Trophoblast cell (in vitro differentiated cells and primary cell): ENCODE results near the gene CTSZ.
"Not testable (repeated sequence)": the region's sequence is repeated elsewhere in the genome, so short reads cannot be mapped to it uniquely, and the experiment has no call there.

Experiments
- DNase-seq, 2 donors: peaks; one replicate each; pipeline ENCODE4 v3.0.0-alpha.2; 2016
- H2AFZ ChIP-seq: 2 replicates; pipeline ENCODE4 v1.6.1; 2013; ENCODE audit warnings: low read length, moderate library complexity, mild to moderate bottlenecking; ENCODE audit not compliant: insufficient read depth, poor library complexity
- H2AK5ac ChIP-seq: 2 replicates; pipeline ENCODE4 v1.6.1; 2013; ENCODE audit warnings: mild to moderate bottlenecking, low read length
- H2BK120ac ChIP-seq: 2 replicates; pipeline ENCODE4 v1.6.1; 2013; ENCODE audit warnings: low read length, mild to moderate bottlenecking, moderate library complexity; ENCODE audit not compliant: insufficient read depth, poor library complexity
- H2BK12ac ChIP-seq: 2 replicates; pipeline ENCODE4 v1.6.1; 2013; ENCODE audit warnings: mild to moderate bottlenecking, low read length, moderate library complexity
- H2BK5ac ChIP-seq: 2 replicates; pipeline ENCODE4 v1.6.1; 2013; ENCODE audit warnings: low read length, low read depth, moderate library complexity, mild to moderate bottlenecking; ENCODE audit not compliant: poor library complexity
- H3K14ac ChIP-seq: 2 replicates; pipeline ENCODE4 v1.6.1; 2013; ENCODE audit warnings: mild to moderate bottlenecking, low read length
- H3K18ac ChIP-seq: 2 replicates; pipeline ENCODE4 v1.6.1; 2013; ENCODE audit warnings: mild to moderate bottlenecking, low read length
- H3K23ac ChIP-seq: 2 replicates; pipeline ENCODE4 v1.6.1; 2013; ENCODE audit warnings: low read length
- H3K27ac ChIP-seq: 2 replicates; pipeline ENCODE4 v1.5.1; 2013; ENCODE audit warnings: low read depth, mild to moderate bottlenecking, inconsistent platforms, low read length, moderate library complexity
- H3K27me3 ChIP-seq: 2 replicates; pipeline ENCODE4 v1.6.1; 2013; ENCODE audit warnings: inconsistent platforms, mild to moderate bottlenecking, low read length, moderate library complexity; ENCODE audit not compliant: insufficient read depth
- H3K36me3 ChIP-seq, 2 experiments: 1 replicate in 1 of 2; 2 replicates in 1 of 2; pipeline ENCODE4 v1.6.1; 2013; ENCODE audit warnings: low read length in 2 of 2, mild to moderate bottlenecking in 2 of 2, moderate library complexity in 1 of 2; ENCODE audit not compliant: insufficient read depth in 2 of 2, control insufficient read depth in 1 of 2
- H3K4ac ChIP-seq: 2 replicates; pipeline ENCODE4 v1.6.1; 2013; ENCODE audit warnings: low read depth, mild to moderate bottlenecking, low read length, moderate library complexity
- H3K4me1 ChIP-seq, 2 experiments: 1 replicate in 1 of 2; 2 replicates in 1 of 2; pipeline ENCODE4 v1.6.1; 2013; ENCODE audit warnings: low read length in 2 of 2, mild to moderate bottlenecking in 2 of 2, moderate library complexity in 1 of 2; ENCODE audit not compliant: insufficient read depth in 2 of 2, control insufficient read depth in 1 of 2
- H3K4me2 ChIP-seq: 2 replicates; pipeline ENCODE4 v1.6.1; 2013; ENCODE audit warnings: inconsistent platforms, mild to moderate bottlenecking, low read length, moderate library complexity
- H3K4me3 ChIP-seq: 2 replicates; pipeline ENCODE4 v1.5.1; 2013; ENCODE audit warnings: mild to moderate bottlenecking, low read depth, low read length, inconsistent platforms
- H3K79me1 ChIP-seq: one replicate; pipeline ENCODE4 v1.6.1; 2013; ENCODE audit warnings: low read length
- H3K79me2 ChIP-seq: 2 replicates; pipeline ENCODE4 v1.6.1; 2013; ENCODE audit warnings: low read length, mild to moderate bottlenecking; ENCODE audit not compliant: control insufficient read depth, insufficient read depth, poor library complexity
- H3K9ac ChIP-seq: 2 replicates; pipeline ENCODE4 v1.6.1; 2013; ENCODE audit warnings: mild to moderate bottlenecking, low read length
- H3K9me3 ChIP-seq: 2 replicates; pipeline ENCODE4 v1.6.1; 2013; ENCODE audit warnings: low read depth, mild to moderate bottlenecking, control low read depth, inconsistent platforms, low read length; ENCODE audit not compliant: insufficient read depth
- H4K12ac ChIP-seq: 2 replicates; pipeline ENCODE4 v1.6.1; 2013; ENCODE audit warnings: low read depth, mild to moderate bottlenecking, low read length, moderate library complexity
- H4K8ac ChIP-seq: 2 replicates; pipeline ENCODE4 v1.6.1; 2013; ENCODE audit warnings: low read depth, mild to moderate bottlenecking, low read length, moderate library complexity
- H4K91ac ChIP-seq: one replicate; pipeline ENCODE4 v1.6.1; 2013; ENCODE audit warnings: low read depth, mild to moderate bottlenecking, low read length, moderate library complexity
- WGBS: extraction: QIAGEN DNeasy Blood & Tissue Kit; methylation state at CpG from one replicate; pipeline ENCODE4 v1.1.7; 2013; ENCODE audit warnings: missing lambda C conversion rate; ENCODE audit not compliant: insufficient read length, insufficient coverage; ENCODE audit errors: extremely low coverage; 5-methylcytosine and 5-hydroxymethylcytosine counted together

CTSZ gene

DNA sequence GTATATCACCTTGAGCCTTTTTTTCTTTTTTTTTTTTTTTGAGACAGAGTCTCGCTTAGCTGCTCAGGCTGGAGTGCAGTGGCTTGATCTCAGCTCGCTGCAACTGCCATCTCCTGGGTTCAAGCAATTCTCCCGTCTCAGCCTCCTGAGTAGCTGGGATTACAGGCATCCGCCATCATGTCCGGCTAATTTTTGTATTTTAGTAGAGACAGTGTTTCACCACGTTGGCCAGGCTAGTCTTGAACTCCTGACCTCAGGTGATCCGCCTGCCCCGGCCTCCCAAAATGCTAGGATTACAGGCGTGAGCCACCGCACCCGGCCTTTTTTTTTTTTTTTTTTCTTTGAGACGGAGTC, 24.0 kb downstream of the CTSZ start:
- H3K79me1 ChIP-seq, H3K4me2 ChIP-seq, H4K8ac ChIP-seq, H3K27me3 ChIP-seq, H3K9ac ChIP-seq, H3K23ac ChIP-seq, H3K4ac ChIP-seq, H4K91ac ChIP-seq, H3K79me2 ChIP-seq, H2AFZ ChIP-seq, H3K18ac ChIP-seq, H3K27ac ChIP-seq, H3K4me3 ChIP-seq, H4K12ac ChIP-seq, H2AK5ac ChIP-seq, H2BK120ac ChIP-seq, H3K14ac ChIP-seq, H3K9me3 ChIP-seq, H3K36me3 ChIP-seq, DNase-seq, H2BK12ac ChIP-seq, H2BK5ac ChIP-seq: not testable (repeated sequence)
- H3K4me1 ChIP-seq, result peaks cover 6 to 13% of the 10 kb centered on the region in 2 experiments
- no CpG with 5 or more reads among the region's 12 CpGs for WGBS

DNA sequence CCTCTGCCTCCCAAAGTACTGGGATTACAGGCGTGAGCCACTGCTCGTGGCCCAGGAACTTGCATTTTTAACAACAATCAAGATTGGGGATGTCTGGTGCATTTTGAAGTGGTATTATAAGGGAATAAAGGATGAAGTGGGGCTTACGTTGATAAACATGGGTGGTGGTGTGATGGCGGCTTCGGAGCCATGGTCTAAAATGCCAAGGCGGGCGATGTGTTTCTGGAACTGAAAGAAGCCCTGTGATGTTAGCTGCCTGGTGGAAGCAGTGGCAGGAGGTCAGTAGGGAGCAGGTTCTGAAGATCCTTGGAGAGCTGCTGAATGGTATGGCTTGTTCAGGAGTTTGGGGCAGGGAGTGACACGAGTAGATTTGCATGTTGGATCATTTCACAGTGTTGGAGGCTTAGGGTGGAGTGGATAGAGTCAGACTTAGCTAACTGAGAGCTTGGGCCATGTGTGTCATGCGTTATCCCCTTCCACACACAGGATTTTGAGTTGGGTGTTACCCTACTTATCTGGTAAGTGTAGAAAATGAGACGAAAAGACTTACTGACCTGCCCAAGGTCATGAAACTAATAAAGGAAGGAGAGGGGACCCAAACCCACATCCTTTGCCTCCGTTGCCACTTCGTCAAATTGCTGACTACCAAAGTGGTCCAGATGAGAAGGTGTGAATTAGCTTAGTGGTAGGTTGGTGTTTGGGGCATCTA, 24.5 kb downstream of the CTSZ start:
- no peak overlapping the region for H3K23ac ChIP-seq
- H3K4me3 ChIP-seq, result no peak overlapping the region
- no peak overlapping the region for H2AK5ac ChIP-seq
- no peak overlapping the region for H3K18ac ChIP-seq
- H3K4ac ChIP-seq, result no peak overlapping the region
- H3K79me2 ChIP-seq, result peaks cover 6% of the 10 kb centered on the region
- H3K14ac ChIP-seq, result no peak overlapping the region
- H3K79me1 ChIP-seq, result peaks cover 9% of the 10 kb centered on the region
- no peak overlapping the region for H2BK12ac ChIP-seq
- H2BK5ac ChIP-seq, result no peak overlapping the region
- peaks cover 6 to 13% of the 10 kb centered on the region in 2 experiments for H3K4me1 ChIP-seq
- no peak overlapping the region for H2AFZ ChIP-seq
- no peak overlapping the region for H3K9ac ChIP-seq
- no peaks in the 10 kb centered on the region for H3K27me3 ChIP-seq
- peaks cover 2% of the 10 kb centered on the region for H3K9me3 ChIP-seq
- H4K8ac ChIP-seq, result no peak overlapping the region
- H4K12ac ChIP-seq, result no peak overlapping the region
- H4K91ac ChIP-seq, result no peak overlapping the region
- no peak overlapping the region for H2BK120ac ChIP-seq
- no peak overlapping the region for H3K27ac ChIP-seq
- no peak for DNase-seq
- 100% methylated on average over 1 of the region's 12 CpGs for WGBS
- H3K36me3 ChIP-seq, result peaks cover 3% of the 10 kb centered on the region in 2 experiments
- peak overlapping the region; percentile 11 for H3K4me2 ChIP-seq

DNA sequence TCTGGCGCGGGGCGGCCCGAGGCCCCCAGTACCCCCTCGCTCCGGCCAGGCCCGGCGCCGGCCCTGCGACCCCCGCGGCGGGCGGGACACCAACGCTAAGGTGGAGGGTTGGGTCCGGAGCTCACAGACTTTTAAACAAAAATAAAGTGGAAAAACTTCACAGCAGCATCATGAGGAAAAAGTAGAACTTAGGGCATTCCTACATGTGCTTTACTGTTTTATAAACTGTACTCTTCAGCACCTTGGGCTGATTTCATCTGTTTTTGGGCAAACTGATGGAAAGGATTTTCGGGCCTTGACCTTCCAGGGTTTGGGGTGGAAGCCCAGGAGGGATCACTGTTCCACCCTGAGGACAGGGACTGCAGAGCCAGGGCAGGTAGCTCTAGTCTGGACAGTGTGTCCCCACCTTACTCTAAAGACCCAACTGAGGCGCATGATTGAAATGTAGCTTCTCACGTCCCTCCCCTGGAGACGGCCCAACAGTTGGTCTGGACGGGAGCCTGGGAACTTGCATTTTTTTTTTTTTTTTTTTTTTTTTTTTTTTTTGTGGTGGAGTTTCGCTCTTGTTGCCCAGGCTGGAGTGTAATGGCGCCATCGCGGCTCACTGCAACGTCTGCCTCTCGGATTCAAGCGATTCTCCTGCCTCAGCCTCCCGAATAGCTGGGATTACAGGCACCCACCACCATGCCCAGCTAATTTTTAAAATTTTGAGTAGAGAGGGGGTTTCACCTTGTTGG, 25.3 kb downstream of the CTSZ start:
- H4K8ac ChIP-seq, result peak overlapping the region; percentile 99
- peak overlapping the region; percentile 53 for H3K14ac ChIP-seq
- no peak overlapping the region for H2AK5ac ChIP-seq
- H3K4me2 ChIP-seq, result peak overlapping the region; percentile 99
- peaks cover 2% of the 10 kb centered on the region for H3K9me3 ChIP-seq
- no peaks in the 10 kb centered on the region for H3K27me3 ChIP-seq
- WGBS, result no CpG with 5 or more reads among the region's 29 CpGs
- peak in 1 of 2 donors; percentile 38 for DNase-seq
- H2AFZ ChIP-seq, result no peak overlapping the region
- H4K12ac ChIP-seq, result peak overlapping the region; percentile 13
- H3K4me3 ChIP-seq, result peak overlapping the region; percentile 86
- H3K36me3 ChIP-seq, result no peaks in the 10 kb centered on the region
- H2BK120ac ChIP-seq, result peak overlapping the region; percentile 14
- H3K27ac ChIP-seq, result no peak overlapping the region
- peaks cover 9% of the 10 kb centered on the region for H3K79me1 ChIP-seq
- H3K4me1 ChIP-seq, result peaks cover 6 to 13% of the 10 kb centered on the region in 2 experiments
- H3K79me2 ChIP-seq, result peaks cover 6% of the 10 kb centered on the region
- peak overlapping the region; percentile 25 for H3K18ac ChIP-seq
- H3K9ac ChIP-seq, result peak overlapping the region; percentile 85
- no peak overlapping the region for H3K23ac ChIP-seq
- peak overlapping the region; percentile 99 for H4K91ac ChIP-seq
- H3K4ac ChIP-seq, result peak overlapping the region; percentile 37
- no peak overlapping the region for H2BK12ac ChIP-seq
- H2BK5ac ChIP-seq, result peak overlapping the region; percentile 52

DNA sequence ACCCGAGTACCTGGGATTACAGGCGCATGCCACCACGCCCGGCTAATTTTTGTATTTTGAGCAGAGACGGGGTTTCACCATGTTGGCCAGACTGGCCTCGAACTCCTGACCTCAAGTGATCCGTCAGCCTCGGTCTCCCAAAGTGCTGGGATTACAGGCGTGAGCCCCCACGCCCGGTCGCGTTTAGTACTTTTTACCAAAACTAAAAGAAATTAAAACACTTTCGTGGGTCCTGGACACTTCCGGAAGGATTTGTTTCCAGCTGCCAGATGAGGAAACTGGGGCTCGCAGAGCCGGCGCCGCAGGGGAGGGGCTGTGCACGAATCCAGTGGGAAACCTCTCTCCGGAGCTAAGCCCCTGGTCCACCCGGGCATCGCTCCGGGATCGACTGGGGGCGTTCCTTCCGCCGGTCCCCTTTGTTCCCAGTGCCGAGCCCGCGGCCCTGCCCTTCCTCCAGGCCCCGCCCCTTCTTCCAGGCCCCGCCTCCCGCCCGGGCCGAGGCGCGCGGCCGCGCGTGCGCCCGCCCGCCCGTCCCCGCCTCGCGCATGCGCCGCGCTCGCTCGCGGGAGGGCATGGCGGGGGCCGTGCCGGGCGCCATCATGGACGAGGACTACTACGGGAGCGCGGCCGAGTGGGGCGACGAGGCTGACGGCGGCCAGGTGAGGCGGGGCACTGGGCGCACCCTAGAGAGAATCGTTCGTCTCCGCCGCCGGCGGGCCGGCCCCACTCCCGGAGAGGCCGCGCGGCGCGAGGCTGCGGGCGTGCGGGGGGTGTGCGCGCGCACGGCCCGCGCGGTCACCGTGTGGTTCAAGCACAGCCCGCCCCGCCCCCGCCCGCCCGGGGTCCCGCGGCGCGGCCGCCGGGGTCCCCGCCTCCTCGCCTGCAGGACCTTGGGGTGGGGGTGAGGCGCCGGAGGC, 26.1 kb downstream of the CTSZ start, which contains the start of gene NELFCD:
Gene NELFCD, plus strand, starts transcription at position 546 of the 917 bp plus-strand sequence. Its CDS starts 54 bp downstream, at position 600.
- H4K8ac ChIP-seq, result peak within 1 kb of the TSS; percentile 99
- H3K9me3 ChIP-seq, result peaks cover 2% of the 10 kb centered on the region
- H4K91ac ChIP-seq, result peak within 1 kb of the TSS; percentile 99
- peak within 1 kb of the TSS; percentile 98 for H2AFZ ChIP-seq
- no peaks in the 10 kb centered on the region for H3K36me3 ChIP-seq
- H2BK12ac ChIP-seq, result no peak within 1 kb of the TSS
- H3K79me2 ChIP-seq, result peaks cover 6% of the 10 kb centered on the region
- peak within 1 kb of the TSS; percentile 72 for H3K27ac ChIP-seq
- H3K79me1 ChIP-seq, result peaks cover 9% of the 10 kb centered on the region
- no peak within 1 kb of the TSS for H3K23ac ChIP-seq
- peak within 1 kb of the TSS; percentile 98 for H3K14ac ChIP-seq
- peak within 1 kb of the TSS; percentile 97 for H4K12ac ChIP-seq
- peak; percentile 74 to 93 for DNase-seq
- H3K9ac ChIP-seq, result peak within 1 kb of the TSS; percentile 85
- peak within 1 kb of the TSS; percentile 99 for H3K4me2 ChIP-seq
- no peaks in the 10 kb centered on the region for H3K27me3 ChIP-seq
- peak within 1 kb of the TSS; percentile 86 for H3K4me3 ChIP-seq
- no peak within 1 kb of the TSS for H2AK5ac ChIP-seq
- peak within 1 kb of the TSS; percentile 80 for H3K4ac ChIP-seq
- WGBS, result no CpG with 5 or more reads among the region's 109 CpGs
- peak within 1 kb of the TSS; percentile 99 for H2BK120ac ChIP-seq
- H3K4me1 ChIP-seq, result peaks cover 3 to 13% of the 10 kb centered on the region in 2 experiments
- H2BK5ac ChIP-seq, result peak within 1 kb of the TSS; percentile 98
- H3K18ac ChIP-seq, result peak within 1 kb of the TSS; percentile 99
